ENCODE results near the gene PAPPA2.

DNA sequence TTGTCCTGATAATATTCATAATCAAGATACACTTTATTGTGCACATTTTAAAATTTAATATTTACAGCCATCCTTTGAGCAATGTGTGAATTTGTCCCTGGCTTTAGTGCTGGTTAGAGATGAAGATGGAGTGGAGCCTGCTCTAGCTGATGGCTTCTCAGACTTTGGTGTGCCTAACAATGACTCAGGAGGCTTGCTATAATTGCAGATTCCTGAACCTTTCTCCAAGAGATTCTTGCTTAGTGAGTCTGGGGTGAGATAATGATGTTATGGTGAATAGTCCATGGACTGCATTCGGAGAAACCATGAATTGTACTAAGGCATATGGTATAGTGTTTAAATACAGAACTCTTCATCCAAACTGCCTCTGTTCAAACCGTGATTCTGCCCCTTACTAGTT, 307.1 kb downstream of the PAPPA2 start:
- TF ChIP-seq POLR2A (IDR thresholded peaks at IDR 0.05; ENCODE audit: low read length) (no peak), GATA1 (IDR thresholded peaks at IDR 0.05; ENCODE audit: low read depth, low read length) (no peak)
